ENCODE data around the gene PCDHGC5. TPM values are rescaled to one million over a fixed set of nuclear protein-coding genes. Genes with fewer than 3 reads are reported as not detected.

PCDHGC5 gene
- total RNA-seq, 6 experiments from 2014 or later = 0.24 to 0.37 (median 0.32) TPM

DNA sequence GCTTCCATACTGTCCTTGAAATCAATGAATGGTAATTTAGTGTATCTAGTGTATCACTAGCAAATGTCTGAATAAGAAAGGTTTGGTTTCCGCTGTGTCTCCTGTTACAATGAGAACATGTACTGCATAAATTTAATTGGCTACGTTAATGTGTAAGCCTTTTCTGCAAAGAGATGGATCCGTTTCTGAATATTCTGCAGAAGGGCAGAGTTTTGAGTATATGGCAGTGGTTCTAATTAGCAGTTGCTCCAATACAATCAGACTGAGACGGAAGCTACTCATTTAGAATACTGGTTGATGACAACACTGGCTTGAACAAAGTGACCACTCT, 4.6 kb upstream of the PCDHGC5 start:
- no peaks in the 10 kb centered on the region for H3K36me3 ChIP-seq
- no peak for DNase-seq
- no peaks in the 10 kb centered on the region for H3K4me1 ChIP-seq
- intact Hi-C loops (cut with DNase I) = no loop called here
- H3K9me3 ChIP-seq = no peaks in the 10 kb centered on the region
- TF ChIP-seq, protein P1, sequence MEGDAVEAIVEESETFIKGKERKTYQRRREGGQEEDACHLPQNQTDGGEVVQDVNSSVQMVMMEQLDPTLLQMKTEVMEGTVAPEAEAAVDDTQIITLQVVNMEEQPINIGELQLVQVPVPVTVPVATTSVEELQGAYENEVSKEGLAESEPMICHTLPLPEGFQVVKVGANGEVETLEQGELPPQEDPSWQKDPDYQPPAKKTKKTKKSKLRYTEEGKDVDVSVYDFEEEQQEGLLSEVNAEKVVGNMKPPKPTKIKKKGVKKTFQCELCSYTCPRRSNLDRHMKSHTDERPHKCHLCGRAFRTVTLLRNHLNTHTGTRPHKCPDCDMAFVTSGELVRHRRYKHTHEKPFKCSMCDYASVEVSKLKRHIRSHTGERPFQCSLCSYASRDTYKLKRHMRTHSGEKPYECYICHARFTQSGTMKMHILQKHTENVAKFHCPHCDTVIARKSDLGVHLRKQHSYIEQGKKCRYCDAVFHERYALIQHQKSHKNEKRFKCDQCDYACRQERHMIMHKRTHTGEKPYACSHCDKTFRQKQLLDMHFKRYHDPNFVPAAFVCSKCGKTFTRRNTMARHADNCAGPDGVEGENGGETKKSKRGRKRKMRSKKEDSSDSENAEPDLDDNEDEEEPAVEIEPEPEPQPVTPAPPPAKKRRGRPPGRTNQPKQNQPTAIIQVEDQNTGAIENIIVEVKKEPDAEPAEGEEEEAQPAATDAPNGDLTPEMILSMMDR (IDR thresholded peaks at IDR 0.05) = no peak
- TF ChIP-seq POLR2A (IDR thresholded peaks at IDR 0.05) = no peak
- H3K4me3 ChIP-seq = no peak overlapping the region
- WGBS (ENCODE audit: insufficient coverage, low coverage, low lambda C conversion rate, missing lambda C conversion rate) = 19% methylated on average over 4 of the region's 4 CpGs
- H3K27ac ChIP-seq = no peak overlapping the region
- no peak for ATAC-seq
- no peaks in the 10 kb centered on the region for H3K27me3 ChIP-seq

DNA sequence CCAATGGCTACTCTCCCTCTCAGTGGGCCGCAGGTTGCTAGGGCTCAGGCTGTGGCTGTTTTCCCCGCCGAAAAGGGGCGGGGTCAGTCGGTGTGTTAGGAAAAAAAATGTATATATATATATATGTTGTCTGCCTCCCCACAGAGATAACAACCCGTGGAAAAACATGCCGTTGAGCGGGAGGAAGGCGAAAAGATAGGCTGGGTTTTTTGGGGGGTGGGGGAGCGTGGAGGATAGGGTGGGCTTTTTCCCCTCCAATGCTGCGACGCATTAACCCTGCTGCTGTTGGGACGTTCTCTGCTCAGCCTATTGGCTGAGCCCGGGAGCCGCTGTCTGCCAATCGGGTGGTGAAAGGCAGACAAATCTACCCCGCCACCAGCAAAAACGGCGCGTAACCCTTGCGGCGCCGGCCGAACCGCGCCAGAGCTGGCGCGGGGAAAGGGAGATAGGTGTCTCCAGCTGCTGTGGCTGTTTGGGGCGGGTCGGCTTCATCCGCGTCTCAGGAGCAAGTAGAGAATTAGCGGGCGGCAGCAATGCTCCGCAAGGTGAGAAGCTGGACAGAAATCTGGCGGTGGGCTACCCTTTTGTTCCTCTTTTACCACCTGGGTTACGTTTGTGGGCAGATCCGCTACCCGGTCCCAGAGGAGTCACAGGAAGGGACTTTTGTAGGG, 4.1 kb upstream of the PCDHGC5 start, which contains the start of gene PCDHGC4:
TSS of gene PCDHGC4 (plus strand) at position 390 of the 671 bp plus-strand sequence. CDS start at position 534, 144 bp downstream.
- H3K27ac ChIP-seq = no peak within 1 kb of the TSS
- WGBS (ENCODE audit: insufficient coverage, low coverage, low lambda C conversion rate, missing lambda C conversion rate) = 14% methylated on average over 20 of the region's 39 CpGs
- no peaks in the 10 kb centered on the region for H3K9me3 ChIP-seq
- no peaks in the 10 kb centered on the region for H3K4me1 ChIP-seq
- ATAC-seq (no peak), DNase-seq (no peak)
- intact Hi-C loops (cut with DNase I) = no loop called here
- no peak within 1 kb of the TSS for H3K4me3 ChIP-seq
- TF ChIP-seq POLR2A (IDR thresholded peaks at IDR 0.05) = no peak
- TF ChIP-seq, protein P1 (IDR thresholded peaks at IDR 0.05) = no peak
- H3K27me3 ChIP-seq = no peaks in the 10 kb centered on the region
- H3K36me3 ChIP-seq = no peaks in the 10 kb centered on the region

DNA sequence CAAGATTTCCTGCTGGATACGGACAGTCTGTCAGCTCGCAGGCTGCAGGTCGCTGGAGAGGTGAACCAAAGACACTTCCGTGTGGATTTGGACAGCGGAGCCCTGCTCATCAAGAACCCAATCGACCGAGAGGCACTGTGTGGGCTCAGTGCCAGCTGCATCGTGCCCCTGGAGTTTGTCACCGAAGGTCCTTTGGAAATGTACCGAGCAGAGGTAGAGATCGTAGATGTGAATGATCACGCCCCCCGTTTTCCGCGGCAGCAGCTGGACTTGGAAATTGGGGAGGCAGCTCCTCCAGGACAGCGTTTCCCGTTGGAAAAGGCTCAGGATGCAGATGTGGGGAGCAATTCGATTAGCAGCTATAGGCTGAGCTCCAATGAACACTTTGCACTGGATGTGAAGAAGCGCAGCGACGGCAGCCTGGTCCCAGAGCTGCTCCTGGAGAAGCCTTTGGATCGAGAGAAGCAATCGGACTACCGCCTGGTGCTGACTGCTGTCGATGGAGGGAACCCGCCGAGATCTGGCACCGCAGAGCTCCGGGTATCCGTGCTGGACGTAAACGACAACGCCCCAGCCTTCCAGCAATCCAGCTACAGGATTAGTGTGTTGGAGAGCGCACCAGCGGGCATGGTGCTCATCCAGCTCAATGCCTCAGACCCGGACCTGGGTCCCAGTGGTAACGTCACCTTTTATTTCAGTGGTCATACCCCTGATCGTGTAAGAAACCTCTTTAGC, 3.4 kb upstream of the PCDHGC5 start:
- Histone ChIP-seq H3K9me3 (no peaks in the 10 kb centered on the region), H3K27ac (no peak overlapping the region), H3K27me3 (no peaks in the 10 kb centered on the region), H3K4me1 (no peaks in the 10 kb centered on the region), H3K36me3 (no peaks in the 10 kb centered on the region), H3K4me3 (no peak overlapping the region)
- DNase-seq = no peak
- WGBS (ENCODE audit: insufficient coverage, low coverage, low lambda C conversion rate, missing lambda C conversion rate) = 51% methylated on average over 12 of the region's 38 CpGs
- TF ChIP-seq, protein P1 (IDR thresholded peaks at IDR 0.05) = no peak
- TF ChIP-seq POLR2A (IDR thresholded peaks at IDR 0.05) = no peak
- intact Hi-C loops (cut with DNase I) = no loop called here
- no peak for ATAC-seq

DNA sequence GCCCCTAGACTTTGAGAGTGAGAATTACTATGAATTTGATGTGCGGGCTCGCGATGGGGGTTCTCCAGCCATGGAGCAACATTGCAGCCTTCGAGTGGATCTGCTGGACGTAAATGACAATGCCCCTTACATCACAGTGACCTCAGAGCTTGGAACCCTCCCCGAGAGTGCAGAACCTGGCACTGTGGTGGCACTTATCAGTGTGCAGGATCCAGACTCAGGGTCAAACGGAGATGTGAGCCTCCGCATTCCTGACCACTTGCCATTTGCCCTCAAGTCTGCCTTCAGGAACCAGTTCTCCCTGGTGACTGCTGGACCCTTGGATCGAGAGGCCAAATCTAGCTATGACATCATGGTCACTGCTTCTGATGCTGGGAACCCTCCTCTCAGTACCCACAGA, 2.8 kb upstream of the PCDHGC5 start:
- intact Hi-C loops (cut with DNase I) = no loop called here
- WGBS (ENCODE audit: insufficient coverage, low coverage, low lambda C conversion rate, missing lambda C conversion rate) = 75% methylated on average over 3 of the region's 9 CpGs
- no peaks in the 10 kb centered on the region for H3K4me1 ChIP-seq
- no peaks in the 10 kb centered on the region for H3K27me3 ChIP-seq
- TF ChIP-seq POLR2A (IDR thresholded peaks at IDR 0.05) = no peak
- TF ChIP-seq, protein P1 (IDR thresholded peaks at IDR 0.05) = no peak
- H3K27ac ChIP-seq = no peak overlapping the region
- no peak overlapping the region for H3K4me3 ChIP-seq
- ATAC-seq = no peak
- no peaks in the 10 kb centered on the region for H3K36me3 ChIP-seq
- H3K9me3 ChIP-seq = no peaks in the 10 kb centered on the region
- no peak for DNase-seq

Measured in right lobe of liver (tissue), 6 donors.